A673 (cell line): ENCODE results near the gene KCTD2.

Experiments
- CTCF ChIP-seq: fragments of 300-800, 200-600 bp; sonication (generic); conservative IDR thresholded peaks from 2 replicates; pipeline ENCODE4 v1.5.1; 2017; ENCODE audit warnings: low read depth, mild to moderate bottlenecking, antibody characterized with exemption, low read length, moderate library complexity, mixed read lengths
- EZH2 ChIP-seq: fragments of 200-600 bp; sonication (generic); IDR thresholded peaks from 2 replicates; pipeline ENCODE4 v1.6.1; 2017; ENCODE audit warnings: borderline replicate concordance, low read depth, mild to moderate bottlenecking, mixed read lengths, antibody characterized with exemption, low read length; ENCODE audit not compliant: poor library complexity, severe bottlenecking

GRCh38 chr17:75086496-75087181 is 39.6 kb downstream of the KCTD2 start:
- TF ChIP-seq CTCF (no peak), EZH2 (no peak)
